K562 (cell line): ENCODE data around the gene FKBP1B. TPM values are rescaled to one million over a fixed set of nuclear protein-coding genes. Genes with fewer than 3 reads are reported as not detected.

Experiments
- ASH1L ChIP-seq: fragments of 450-650 bp; IDR thresholded peaks from 2 replicates; pipeline ENCODE4 v1.6.1; 2018; ENCODE audit warnings: borderline replicate concordance, mild to moderate bottlenecking, low read depth; ENCODE audit not compliant: partially characterized antibody
- CBX1 ChIP-seq: sonication (generic); IDR thresholded peaks from 2 replicates; pipeline ENCODE4 v1.6.1; 2016; ENCODE audit warnings: antibody characterized with exemption, low read depth, mild to moderate bottlenecking
- CREB1 ChIP-seq, 2 experiments: sonication (generic) in 1 of 2; formaldehyde crosslinking in 1 of 2; IDR thresholded peaks; 2 replicates each; pipeline versions ENCODE4 v1.6.1 to v1.8.0; 2012 to 2022; ENCODE audit warnings: inconsistent platforms in 1 of 2, mild to moderate bottlenecking in 1 of 2, missing genetic modification reagents in 1 of 2, moderate library complexity in 1 of 2
- DLX4 ChIP-seq: fragments of 250-450 bp; sonication (Bioruptor Pico); IDR thresholded peaks from 2 replicates; pipeline ENCODE4 v1.6.1; 2021; ENCODE audit warnings: mild to moderate bottlenecking
- FOXJ3 ChIP-seq: sonication (generic); formaldehyde crosslinking; IDR thresholded peaks from 2 replicates; pipeline ENCODE4 v1.4.0; 2020; ENCODE audit warnings: mild to moderate bottlenecking, missing genetic modification reagents
- HDAC6 ChIP-seq: IDR thresholded peaks from 2 replicates; pipeline ENCODE4 v1.6.1; 2012; ENCODE audit warnings: low read depth, mild to moderate bottlenecking, control low read depth, inconsistent platforms, low read length, moderate library complexity
- MTA1 ChIP-seq: fragments of 450-650 bp; IDR thresholded peaks from 2 replicates; pipeline ENCODE4 v1.6.1; 2017; ENCODE audit warnings: borderline replicate concordance
- NR2C2 ChIP-seq, 2 experiments: fragments of 200-800 bp in 1 of 2; sonication (Bioruptor generic) in 1 of 2; sonication (generic) in 1 of 2; formaldehyde crosslinking in 1 of 2; IDR thresholded peaks; 2 replicates each; pipeline versions ENCODE4 v1.6.1 to v1.8.0; 2016 to 2022; ENCODE audit warnings: mild to moderate bottlenecking in 1 of 2, missing compliant biosample characterization in 1 of 2, missing genetic modification characterization in 1 of 2, missing genetic modification reagents in 1 of 2
- PHF20 ChIP-seq: fragments of 450-650 bp; IDR thresholded peaks from 2 replicates; pipeline ENCODE4 v1.6.1; 2018; ENCODE audit not compliant: partially characterized antibody
- PYGO2 ChIP-seq: fragments of 450-650 bp; IDR thresholded peaks from 2 replicates; pipeline ENCODE4 v1.6.1; 2016; ENCODE audit warnings: mild to moderate bottlenecking, missing genetic modification characterization, moderate library complexity, missing compliant biosample characterization
- RB1 ChIP-seq: fragments of 450-650 bp; IDR thresholded peaks from 2 replicates; pipeline ENCODE4 v1.6.1; 2017; ENCODE audit warnings: low read depth, mild to moderate bottlenecking
- STAT5A ChIP-seq: IDR thresholded peaks from 2 replicates; pipeline ENCODE4 v1.6.1; 2012; ENCODE audit warnings: low read length, inconsistent platforms, borderline replicate concordance
- TFAM ChIP-seq: fragments of 250-450 bp; sonication (Bioruptor Pico); conservative IDR thresholded peaks from 2 replicates; pipeline ENCODE4 v1.5.0; 2021; ENCODE audit warnings: mild to moderate bottlenecking, moderate library complexity
- ZFP1 ChIP-seq: fragments of 450-650 bp; formaldehyde crosslinking; IDR thresholded peaks from 2 replicates; pipeline ENCODE4 v1.4.0; 2020; ENCODE audit warnings: mild to moderate bottlenecking, mixed read lengths
- ZNF324 ChIP-seq: fragments of 250-450 bp; sonication (Bioruptor Pico); IDR thresholded peaks from 2 replicates; pipeline ENCODE4 v1.4.0; 2020; ENCODE audit warnings: mild to moderate bottlenecking
- ZNF511 ChIP-seq: sonication (generic); formaldehyde crosslinking; IDR thresholded peaks from 2 replicates; pipeline ENCODE4 v1.8.0; 2022; ENCODE audit warnings: mild to moderate bottlenecking, missing genetic modification reagents
- ZNF639 ChIP-seq, 2 experiments: fragments of 200-800 bp in 1 of 2; sonication (Bioruptor generic) in 1 of 2; sonication (generic) in 1 of 2; formaldehyde crosslinking in 1 of 2; IDR thresholded peaks in 1 of 2; conservative IDR thresholded peaks in 1 of 2; 2 replicates each; pipeline versions ENCODE4 v1.5.0 to v1.6.1; 2016 to 2020; ENCODE audit warnings: missing compliant biosample characterization in 1 of 2, missing genetic modification characterization in 1 of 2, missing genetic modification reagents in 1 of 2
- ZNF766 ChIP-seq: fragments of 200-800 bp; sonication (Bioruptor generic); conservative IDR thresholded peaks from 2 replicates; pipeline ENCODE4 v1.6.1; 2016; ENCODE audit warnings: missing genetic modification characterization, missing compliant biosample characterization
- polyA plus RNA-seq, 8 experiments: library from polyadenylated mRNA; depleted of rRNA in 4 of 8; stranded (reverse) in 5 of 8; unstranded in 3 of 8; fragments of >200 nt; fragmentation: Nextera tagmentation in 2 of 8; fragmentation: Illumina TruSeq in 1 of 8; extraction: Ambion mirVana in 2 of 8; extraction: Trizol in 1 of 8; gene quantifications; 2 replicates each; pipeline versions ENCODE4 v1.2.1 to v1.2.3, GENCODE V29; 2011 to 2014; ENCODE audit warnings: inconsistent platforms in 1 of 8, missing spikeins in 1 of 8
- total RNA-seq, 7 experiments: library from RNA; depleted of rRNA in 6 of 7; stranded (reverse); fragments of >200 nt in 6 of 7; fragmentation: Illumina TruSeq in 2 of 7; extraction: Trizol in 2 of 7; gene quantifications; 2 replicates each; pipeline versions ENCODE4 v1.2.1 to v1.2.3, GENCODE V29; 2011 to 2021; ENCODE audit warnings: low replicate concordance in 1 of 7
- TF ChIP-seq, protein P1 (sequence below): fragments of 450-650 bp; formaldehyde crosslinking; conservative IDR thresholded peaks from 2 replicates; pipeline ENCODE4 v1.4.0; 2022; ENCODE audit warnings: mild to moderate bottlenecking, missing genetic modification characterization
- TF ChIP-seq, protein P2 (sequence below): fragments of 450-650 bp; formaldehyde crosslinking; IDR thresholded peaks from 2 replicates; pipeline ENCODE4 v1.4.0; 2022; ENCODE audit warnings: mild to moderate bottlenecking, moderate library complexity

Gene FKBP1B
- total and polyA plus RNA-seq, 9 of the 15 experiments (the other 6 are each of a cell fraction or from before 2014, with no cell fraction given), result 0.58 to 9.4 (median 1.6) TPM

DNA sequence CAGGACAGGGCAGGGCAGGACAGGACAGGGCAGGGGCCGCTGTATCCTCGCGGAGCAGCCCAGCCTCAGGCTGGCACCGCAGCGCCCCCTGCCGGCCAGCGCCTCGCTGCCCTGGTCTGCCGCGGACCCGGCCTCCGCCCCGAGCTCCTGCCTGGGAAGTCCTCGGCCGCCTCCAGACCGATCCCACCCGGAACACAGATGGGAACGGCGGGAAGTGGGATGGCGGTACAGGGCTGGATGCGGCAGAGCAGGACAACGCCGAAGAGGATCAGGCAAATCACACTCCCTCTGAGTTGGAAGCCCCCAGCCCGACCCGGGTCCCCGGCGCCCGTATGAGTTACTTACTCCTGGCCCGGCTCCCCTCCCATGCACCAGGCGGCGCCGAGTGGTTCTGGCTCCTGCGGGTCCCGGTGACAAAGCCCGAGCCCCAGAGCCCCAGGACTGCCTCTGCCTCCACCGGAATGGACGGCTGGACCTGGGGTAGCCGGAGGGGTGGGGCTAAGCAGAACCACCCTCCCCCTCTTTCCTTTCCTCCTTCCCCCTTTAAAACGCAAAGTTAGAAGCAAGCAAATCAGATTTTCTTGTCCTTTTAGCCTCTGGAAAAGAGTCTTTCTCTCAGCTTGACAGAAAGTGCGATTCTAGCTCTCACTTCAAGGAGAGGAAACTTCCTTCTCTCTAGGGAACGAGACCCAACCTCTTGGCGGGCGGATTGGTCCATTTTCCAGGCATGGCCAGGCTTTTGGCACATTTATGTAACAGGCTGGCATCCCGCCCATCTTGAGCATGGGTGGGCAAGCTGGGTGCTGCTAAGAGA, 35.1 kb downstream of the FKBP1B start, which contains the start of gene TP53I3 (continued):
- TF ChIP-seq ZFP1, result no peak
- TF ChIP-seq FOXJ3, result no peak
- peak; percentile 61 for TF ChIP-seq PHF20
- TF ChIP-seq ZNF511, result no peak
- TF ChIP-seq RB1, result peak; percentile 84
- no peak for TF ChIP-seq HDAC6
- no peak for TF ChIP-seq PYGO2
- TF ChIP-seq TFAM (CRISPR knock-in tag), result no peak
- TF ChIP-seq DLX4 (CRISPR knock-in tag), result no peak
- peak; percentile 59; the same call in 1 of the 2 replicates for TF ChIP-seq NR2C2 (CRISPR knock-in tag; IDR thresholded peaks at IDR 0.05)
- TF ChIP-seq NR2C2 (tag; IDR thresholded peaks at IDR 0.05), result peak; percentile 41
- no peak for TF ChIP-seq ZNF639 (CRISPR knock-in tag; conservative IDR thresholded peaks at IDR 0.05 in 1 of 2, IDR thresholded peaks at IDR 0.05 in 1 of 2)
- no peak for TF ChIP-seq ZNF324
- TF ChIP-seq ASH1L, result peak; percentile 40
- TF ChIP-seq, protein P1, sequence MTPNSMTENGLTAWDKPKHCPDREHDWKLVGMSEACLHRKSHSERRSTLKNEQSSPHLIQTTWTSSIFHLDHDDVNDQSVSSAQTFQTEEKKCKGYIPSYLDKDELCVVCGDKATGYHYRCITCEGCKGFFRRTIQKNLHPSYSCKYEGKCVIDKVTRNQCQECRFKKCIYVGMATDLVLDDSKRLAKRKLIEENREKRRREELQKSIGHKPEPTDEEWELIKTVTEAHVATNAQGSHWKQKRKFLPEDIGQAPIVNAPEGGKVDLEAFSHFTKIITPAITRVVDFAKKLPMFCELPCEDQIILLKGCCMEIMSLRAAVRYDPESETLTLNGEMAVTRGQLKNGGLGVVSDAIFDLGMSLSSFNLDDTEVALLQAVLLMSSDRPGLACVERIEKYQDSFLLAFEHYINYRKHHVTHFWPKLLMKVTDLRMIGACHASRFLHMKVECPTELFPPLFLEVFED (CRISPR knock-in tag), result no peak
- TF ChIP-seq, protein P2, sequence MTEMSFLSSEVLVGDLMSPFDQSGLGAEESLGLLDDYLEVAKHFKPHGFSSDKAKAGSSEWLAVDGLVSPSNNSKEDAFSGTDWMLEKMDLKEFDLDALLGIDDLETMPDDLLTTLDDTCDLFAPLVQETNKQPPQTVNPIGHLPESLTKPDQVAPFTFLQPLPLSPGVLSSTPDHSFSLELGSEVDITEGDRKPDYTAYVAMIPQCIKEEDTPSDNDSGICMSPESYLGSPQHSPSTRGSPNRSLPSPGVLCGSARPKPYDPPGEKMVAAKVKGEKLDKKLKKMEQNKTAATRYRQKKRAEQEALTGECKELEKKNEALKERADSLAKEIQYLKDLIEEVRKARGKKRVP (CRISPR knock-in tag), result no peak
- no peak for TF ChIP-seq CREB1 (IDR thresholded peaks at IDR 0.05)
- peak; percentile 84 for TF ChIP-seq CREB1 (CRISPR knock-in tag; IDR thresholded peaks at IDR 0.05)
- no peak for TF ChIP-seq STAT5A
- peak; percentile 61; the same call in 1 of the 2 replicates for TF ChIP-seq CBX1
- peak; percentile 49; the same call in 1 of the 2 replicates for TF ChIP-seq MTA1
- no peak for TF ChIP-seq ZNF766 (CRISPR knock-in tag)
